HepG2 (cell line): ENCODE measurements around the gene MYO3B. TPM values are rescaled to one million over a fixed set of nuclear protein-coding genes. Genes with fewer than 3 reads are reported as not detected.

Experiments used
- ATAC-seq: fragments of 200-7000 bp; cut with Tn5 transposase; 3 replicates; pipeline ENCODE4 v1.9.1; 2020; ENCODE audit warnings: mild to moderate bottlenecking, moderate library complexity
- BruUV-seq: library from RNA; stranded (reverse); fragments of 400-500 nt; replicated peaks from 2 replicates; lab custom pipeline; 2021; lab: Mats Ljungman, UMichigan
- CTCF ChIA-PET: fragments of 300-600 bp; formaldehyde crosslinking; extraction: SDS; loops from one replicate; lab custom pipeline; 2021; ENCODE audit warnings: low total read pairs, inconsistent platforms, low intra/inter-chr PET ratio; lab: Yijun Ruan, JAX
- POLR2A ChIA-PET: fragments of 350-600 bp; sonication (Branson Sonifier 250); formaldehyde crosslinking; loops from one replicate; lab custom pipeline; 2020; ENCODE audit warnings: antibody characterized with exemption, inconsistent platforms; lab: Yijun Ruan, JAX
- DNase-seq: peaks from one replicate; pipeline ENCODE4 v3.0.0-alpha.2; 2015; ENCODE audit warnings: low spot score
- FAIRE-seq: peaks from 3 replicates; lab custom pipeline; 2011; peaks lifted over from hg19 to GRCh38; lab: Jason Lieb, UNC
- H2AFZ ChIP-seq: one replicate; pipeline ENCODE4 v1.6.1; 2011; ENCODE audit warnings: low read length, inconsistent platforms
- H3K27ac ChIP-seq: fragments of 300-600 bp; 3 replicates; pipeline ENCODE4 v1.8.0; 2011; ENCODE audit warnings: mixed run types, mild to moderate bottlenecking, mixed read lengths, low read length, inconsistent platforms; ENCODE audit not compliant: insufficient read depth; ENCODE audit errors: extremely low read length
- H3K27me3 ChIP-seq, 2 experiments: fragments of 200-600 bp in 1 of 2; 2 replicates in 1 of 2; 3 replicates in 1 of 2; pipeline versions ENCODE4 v1.6.0 to v1.8.0; 2011; ENCODE audit warnings: low read length in 2 of 2, mild to moderate bottlenecking in 2 of 2, moderate library complexity in 2 of 2, inconsistent platforms in 1 of 2; ENCODE audit not compliant: insufficient read depth in 2 of 2, control insufficient read depth in 1 of 2
- H3K36me3 ChIP-seq, 2 experiments: fragments of 200-600 bp in 1 of 2; replicated peaks in 1 of 2; 2 replicates in 1 of 2; 3 replicates in 1 of 2; pipeline versions ENCODE4 v1.5.1 to v1.8.0; 2011; ENCODE audit warnings: low read length in 2 of 2, inconsistent platforms in 1 of 2; ENCODE audit not compliant: insufficient read depth in 2 of 2, control insufficient read depth in 1 of 2
- H3K4me1 ChIP-seq: 2 replicates; pipeline ENCODE4 v1.5.1; 2012; ENCODE audit warnings: low read length, inconsistent platforms; ENCODE audit not compliant: insufficient read depth
- H3K4me2 ChIP-seq: 2 replicates; pipeline ENCODE4 v1.6.0; 2011; ENCODE audit warnings: low read depth, low read length, inconsistent platforms
- H3K4me3 ChIP-seq, 3 experiments: fragments of 200-600 bp in 1 of 3; sonication (generic), shearing (Covaris generic) in 1 of 3; replicated peaks in 1 of 3; 2 replicates each; pipeline ENCODE4 v1.5.1; 2011 to 2016; ENCODE audit warnings: low read length in 3 of 3, inconsistent platforms in 2 of 3, low read depth in 2 of 3, mild to moderate bottlenecking in 2 of 3, control low read depth in 1 of 3, mixed read lengths in 1 of 3; ENCODE audit not compliant: insufficient read depth in 1 of 3
- H3K79me2 ChIP-seq: one replicate; pipeline ENCODE4 v1.6.1; 2011; ENCODE audit warnings: low read length, inconsistent platforms; ENCODE audit not compliant: insufficient read depth
- H3K9ac ChIP-seq: 2 replicates; pipeline ENCODE4 v1.6.0; 2011; ENCODE audit warnings: mild to moderate bottlenecking, low read depth, low read length, inconsistent platforms; ENCODE audit not compliant: insufficient read depth
- H3K9me3 ChIP-seq: 2 replicates; pipeline ENCODE4 v1.5.1; 2012; ENCODE audit warnings: mild to moderate bottlenecking, low read length
- H4K20me1 ChIP-seq: 2 replicates; pipeline ENCODE4 v1.6.0; 2011; ENCODE audit warnings: inconsistent platforms, mild to moderate bottlenecking, low read length, moderate library complexity; ENCODE audit not compliant: insufficient read depth
- CREM ChIP-seq, 2 experiments: sonication (generic) in 1 of 2; formaldehyde crosslinking in 1 of 2; IDR thresholded peaks; 2 replicates each; pipeline versions ENCODE4 v1.4.0 to v1.6.1; 2016 to 2020; ENCODE audit warnings: antibody characterized with exemption in 1 of 2, mild to moderate bottlenecking in 1 of 2, missing genetic modification reagents in 1 of 2
- FLYWCH1 ChIP-seq: sonication (generic); formaldehyde crosslinking; IDR thresholded peaks from 2 replicates; pipeline ENCODE4 v1.8.1; 2023; ENCODE audit warnings: mild to moderate bottlenecking, missing genetic modification reagents
- KLF15 ChIP-seq: sonication (generic); formaldehyde crosslinking; IDR thresholded peaks from 2 replicates; pipeline ENCODE4 v1.8.1; 2023; ENCODE audit warnings: borderline replicate concordance, mild to moderate bottlenecking, inconsistent platforms, missing genetic modification reagents, mixed read lengths
- RBM39 ChIP-seq: fragments of 200-400 bp; formaldehyde crosslinking; IDR thresholded peaks from one replicate; pipeline ENCODE4 v1.6.1; 2018; ENCODE audit warnings: antibody characterized with exemption, mild to moderate bottlenecking, low read depth, low read length; ENCODE audit not compliant: poor library complexity, severe bottlenecking
- REPIN1 ChIP-seq: sonication (generic); formaldehyde crosslinking; IDR thresholded peaks from 2 replicates; pipeline ENCODE4 v1.8.0; 2022; ENCODE audit warnings: missing genetic modification reagents, low read depth, mild to moderate bottlenecking, borderline replicate concordance
- TOPORS ChIP-seq: sonication (generic); formaldehyde crosslinking; IDR thresholded peaks from 2 replicates; pipeline ENCODE4 v1.8.0; 2023; ENCODE audit warnings: mild to moderate bottlenecking, missing genetic modification reagents
- YEATS2 ChIP-seq: sonication (generic); formaldehyde crosslinking; IDR thresholded peaks from 2 replicates; pipeline ENCODE4 v1.4.0; 2020; ENCODE audit warnings: missing genetic modification reagents, borderline replicate concordance
- ZNF629 ChIP-seq: sonication (generic); formaldehyde crosslinking; conservative IDR thresholded peaks from 2 replicates; pipeline ENCODE4 v1.5.0; 2020; ENCODE audit warnings: missing genetic modification reagents
- WGBS: methylation state at CpG from one replicate; pipeline ENCODE4 v1.1.6; 2017; ENCODE audit warnings: low lambda C conversion rate; 5-methylcytosine and 5-hydroxymethylcytosine counted together
- in situ Hi-C: cut with HindIII; loops from 2 replicates; pipeline ENCODE4 v1.10.0; 2017; ENCODE audit warnings: low pct_unique_long_range_greater_than_20kb; ENCODE audit not compliant: extremely low pct_ligation_motif_present
- intact Hi-C: fragments of 100-400 bp; cut with micrococcal nuclease; formaldehyde crosslinking; loops from one replicate; pipeline ENCODE4 v1.10.0; 2022; ENCODE audit not compliant: unreplicated experiment
- polyA plus RNA-seq, 8 experiments: library from polyadenylated mRNA; depleted of rRNA in 3 of 8; stranded (reverse) in 7 of 8; unstranded in 1 of 8; fragments of >200 nt; fragmentation: Illumina TruSeq in 4 of 8; extraction: Trizol in 4 of 8; gene quantifications; 2 replicates each; pipeline versions ENCODE4 v1.2.1 to v1.2.3, GENCODE V29; 2011 to 2016; ENCODE audit warnings: low read depth in 4 of 8, missing spikeins in 1 of 8, mixed read lengths in 1 of 8; ENCODE audit not compliant: insufficient read depth in 1 of 8
- total RNA-seq, 5 experiments: library from RNA; depleted of rRNA; stranded (reverse); fragments of >200 nt; fragmentation: Illumina TruSeq; extraction: Trizol; gene quantifications; 2 replicates each; pipeline ENCODE4 v1.2.3, GENCODE V29; 2016; ENCODE audit warnings: low read depth in 1 of 5
- TF ChIP-seq, protein P1 (sequence below): sonication (generic); formaldehyde crosslinking; IDR thresholded peaks from 2 replicates; pipeline ENCODE4 v1.4.0; 2020; ENCODE audit warnings: missing genetic modification reagents, borderline replicate concordance
- TF ChIP-seq, protein P2 (sequence below): sonication (generic); formaldehyde crosslinking; IDR thresholded peaks from 2 replicates; pipeline ENCODE4 v1.5.0; 2020; ENCODE audit warnings: mild to moderate bottlenecking, missing genetic modification reagents, borderline replicate concordance
- TF ChIP-seq, protein P3 (sequence below): sonication (generic); formaldehyde crosslinking; IDR thresholded peaks from 2 replicates; pipeline ENCODE4 v1.8.0; 2022; ENCODE audit warnings: mild to moderate bottlenecking, missing genetic modification reagents, borderline replicate concordance
- TF ChIP-seq, protein P4 (sequence below): IDR thresholded peaks from 2 replicates; pipeline ENCODE4 v1.6.1; 2016

Gene MYO3B
- total and polyA plus RNA-seq, 2 of the 13 experiments (the other 11 are each of a cell fraction or from before 2014, with no cell fraction given): 0.01 TPM; not detected in 1

GRCh38 chr2:170255971-170256370 is 78.0 kb downstream of the MYO3B start:
- H2AFZ ChIP-seq: no peak overlapping the region
- in situ Hi-C loops (no loop called here), intact Hi-C loops (no loop called here)
- H3K4me2 ChIP-seq: no peak overlapping the region
- H3K4me1 ChIP-seq: no peaks in the 10 kb centered on the region
- POLR2A ChIA-PET: no interaction called here
- no peaks in the 10 kb centered on the region for H4K20me1 ChIP-seq
- H3K9me3 ChIP-seq: no peaks in the 10 kb centered on the region
- no peak for DNase-seq
- H3K9ac ChIP-seq: no peak overlapping the region
- WGBS: 2% methylated on average over 1 of the region's 1 CpG
- H3K79me2 ChIP-seq: no peaks in the 10 kb centered on the region
- BruUV-seq: no TSS peak
- no peak overlapping the region for H3K27ac ChIP-seq
- no peak overlapping the region for H3K4me3 ChIP-seq
- FAIRE-seq: no peak
- H3K27me3 ChIP-seq: peaks cover 0 to 8% of the 10 kb centered on the region in 2 experiments; a peak in 1 of 5 replicates
- TF ChIP-seq KLF15 (CRISPR knock-in tag): no peak
- TF ChIP-seq, protein P1, sequence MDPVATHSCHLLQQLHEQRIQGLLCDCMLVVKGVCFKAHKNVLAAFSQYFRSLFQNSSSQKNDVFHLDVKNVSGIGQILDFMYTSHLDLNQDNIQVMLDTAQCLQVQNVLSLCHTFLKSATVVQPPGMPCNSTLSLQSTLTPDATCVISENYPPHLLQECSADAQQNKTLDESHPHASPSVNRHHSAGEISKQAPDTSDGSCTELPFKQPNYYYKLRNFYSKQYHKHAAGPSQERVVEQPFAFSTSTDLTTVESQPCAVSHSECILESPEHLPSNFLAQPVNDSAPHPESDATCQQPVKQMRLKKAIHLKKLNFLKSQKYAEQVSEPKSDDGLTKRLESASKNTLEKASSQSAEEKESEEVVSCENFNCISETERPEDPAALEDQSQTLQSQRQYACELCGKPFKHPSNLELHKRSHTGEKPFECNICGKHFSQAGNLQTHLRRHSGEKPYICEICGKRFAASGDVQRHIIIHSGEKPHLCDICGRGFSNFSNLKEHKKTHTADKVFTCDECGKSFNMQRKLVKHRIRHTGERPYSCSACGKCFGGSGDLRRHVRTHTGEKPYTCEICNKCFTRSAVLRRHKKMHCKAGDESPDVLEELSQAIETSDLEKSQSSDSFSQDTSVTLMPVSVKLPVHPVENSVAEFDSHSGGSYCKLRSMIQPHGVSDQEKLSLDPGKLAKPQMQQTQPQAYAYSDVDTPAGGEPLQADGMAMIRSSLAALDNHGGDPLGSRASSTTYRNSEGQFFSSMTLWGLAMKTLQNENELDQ (CRISPR knock-in tag): no peak
- no peak for TF ChIP-seq FLYWCH1 (CRISPR knock-in tag)
- TF ChIP-seq, protein P2, sequence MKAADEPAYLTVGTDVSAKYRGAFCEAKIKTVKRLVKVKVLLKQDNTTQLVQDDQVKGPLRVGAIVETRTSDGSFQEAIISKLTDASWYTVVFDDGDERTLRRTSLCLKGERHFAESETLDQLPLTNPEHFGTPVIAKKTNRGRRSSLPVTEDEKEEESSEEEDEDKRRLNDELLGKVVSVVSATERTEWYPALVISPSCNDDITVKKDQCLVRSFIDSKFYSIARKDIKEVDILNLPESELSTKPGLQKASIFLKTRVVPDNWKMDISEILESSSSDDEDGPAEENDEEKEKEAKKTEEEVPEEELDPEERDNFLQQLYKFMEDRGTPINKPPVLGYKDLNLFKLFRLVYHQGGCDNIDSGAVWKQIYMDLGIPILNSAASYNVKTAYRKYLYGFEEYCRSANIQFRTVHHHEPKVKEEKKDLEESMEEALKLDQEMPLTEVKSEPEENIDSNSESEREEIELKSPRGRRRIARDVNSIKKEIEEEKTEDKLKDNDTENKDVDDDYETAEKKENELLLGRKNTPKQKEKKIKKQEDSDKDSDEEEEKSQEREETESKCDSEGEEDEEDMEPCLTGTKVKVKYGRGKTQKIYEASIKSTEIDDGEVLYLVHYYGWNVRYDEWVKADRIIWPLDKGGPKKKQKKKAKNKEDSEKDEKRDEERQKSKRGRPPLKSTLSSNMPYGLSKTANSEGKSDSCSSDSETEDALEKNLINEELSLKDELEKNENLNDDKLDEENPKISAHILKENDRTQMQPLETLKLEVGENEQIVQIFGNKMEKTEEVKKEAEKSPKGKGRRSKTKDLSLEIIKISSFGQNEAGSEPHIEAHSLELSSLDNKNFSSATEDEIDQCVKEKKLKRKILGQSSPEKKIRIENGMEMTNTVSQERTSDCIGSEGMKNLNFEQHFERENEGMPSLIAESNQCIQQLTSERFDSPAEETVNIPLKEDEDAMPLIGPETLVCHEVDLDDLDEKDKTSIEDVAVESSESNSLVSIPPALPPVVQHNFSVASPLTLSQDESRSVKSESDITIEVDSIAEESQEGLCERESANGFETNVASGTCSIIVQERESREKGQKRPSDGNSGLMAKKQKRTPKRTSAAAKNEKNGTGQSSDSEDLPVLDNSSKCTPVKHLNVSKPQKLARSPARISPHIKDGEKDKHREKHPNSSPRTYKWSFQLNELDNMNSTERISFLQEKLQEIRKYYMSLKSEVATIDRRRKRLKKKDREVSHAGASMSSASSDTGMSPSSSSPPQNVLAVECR (CRISPR knock-in tag): no peak
- no peak for TF ChIP-seq RBM39
- TF ChIP-seq, protein P3, sequence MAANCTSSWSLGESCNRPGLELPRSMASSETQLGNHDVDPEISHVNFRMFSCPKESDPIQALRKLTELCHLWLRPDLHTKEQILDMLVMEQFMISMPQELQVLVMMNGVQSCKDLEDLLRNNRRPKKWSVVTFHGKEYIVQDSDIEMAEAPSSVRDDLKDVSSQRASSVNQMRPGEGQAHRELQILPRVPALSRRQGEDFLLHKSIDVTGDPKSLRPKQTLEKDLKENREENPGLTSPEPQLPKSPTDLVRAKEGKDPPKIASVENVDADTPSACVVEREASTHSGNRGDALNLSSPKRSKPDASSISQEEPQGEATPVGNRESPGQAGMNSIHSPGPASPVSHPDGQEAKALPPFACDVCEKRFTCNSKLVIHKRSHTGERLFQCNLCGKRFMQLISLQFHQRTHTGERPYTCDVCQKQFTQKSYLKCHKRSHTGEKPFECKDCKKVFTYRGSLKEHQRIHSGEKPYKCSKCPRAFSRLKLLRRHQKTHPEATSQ (CRISPR knock-in tag): no peak
- TF ChIP-seq ZNF629: no peak
- no peak for TF ChIP-seq TOPORS (CRISPR knock-in tag)
- no peak for TF ChIP-seq REPIN1 (CRISPR knock-in tag)
- no peak for TF ChIP-seq YEATS2 (CRISPR knock-in tag)
- TF ChIP-seq CREM (IDR thresholded peaks at IDR 0.05): no peak
- no peak for TF ChIP-seq CREM (CRISPR knock-in tag; IDR thresholded peaks at IDR 0.05)
- TF ChIP-seq, protein P4, sequence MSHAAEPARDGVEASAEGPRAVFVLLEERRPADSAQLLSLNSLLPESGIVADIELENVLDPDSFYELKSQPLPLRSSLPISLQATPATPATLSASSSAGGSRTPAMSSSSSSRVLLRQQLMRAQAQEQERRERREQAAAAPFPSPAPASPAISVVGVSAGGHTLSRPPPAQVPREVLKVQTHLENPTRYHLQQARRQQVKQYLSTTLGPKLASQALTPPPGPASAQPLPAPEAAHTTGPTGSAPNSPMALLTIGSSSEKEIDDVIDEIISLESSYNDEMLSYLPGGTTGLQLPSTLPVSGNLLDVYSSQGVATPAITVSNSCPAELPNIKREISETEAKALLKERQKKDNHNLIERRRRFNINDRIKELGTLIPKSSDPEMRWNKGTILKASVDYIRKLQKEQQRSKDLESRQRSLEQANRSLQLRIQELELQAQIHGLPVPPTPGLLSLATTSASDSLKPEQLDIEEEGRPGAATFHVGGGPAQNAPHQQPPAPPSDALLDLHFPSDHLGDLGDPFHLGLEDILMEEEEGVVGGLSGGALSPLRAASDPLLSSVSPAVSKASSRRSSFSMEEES (CRISPR knock-in tag): no peak
- TF ChIP-seq, all 625 proteins: peak for 0
- CTCF ChIA-PET: no interaction called here
- no peak for ATAC-seq
- H3K36me3 ChIP-seq: no peaks in the 10 kb centered on the region
